SU-DHL-6 (cell line): ENCODE results near the gene FSIP1.

ENCODE experiments used
- H2AFZ ChIP-seq: fragments of 200-600 bp; sonication (generic); 2 replicates; pipeline ENCODE4 v1.6.1; 2014; ENCODE audit warnings: low read depth, mild to moderate bottlenecking, moderate library complexity, mixed read lengths, antibody characterized with exemption, low read length; ENCODE audit not compliant: severe bottlenecking
- H3F3A ChIP-seq: fragments of 200-600 bp; shearing (Covaris generic); 2 replicates; pipeline ENCODE4 v1.6.0; 2016; ENCODE audit warnings: antibody characterized with exemption, mild to moderate bottlenecking; ENCODE audit not compliant: insufficient read depth
- H3K27ac ChIP-seq: fragments of 200-600 bp; sonication (generic); 2 replicates; pipeline ENCODE4 v1.5.1; 2016; ENCODE audit warnings: low read depth, mild to moderate bottlenecking, low read length, moderate library complexity, mixed read lengths
- H3K27me3 ChIP-seq: fragments of 200-600 bp; sonication (generic), shearing (Covaris generic); 2 replicates; pipeline ENCODE4 v1.6.0; 2014; ENCODE audit warnings: mild to moderate bottlenecking, low read length
- H3K36me3 ChIP-seq: fragments of 200-600 bp; sonication (generic); 2 replicates; pipeline ENCODE4 v1.6.1; 2014; ENCODE audit warnings: mild to moderate bottlenecking, low read length, mixed read lengths
- H3K4me2 ChIP-seq: fragments of 300-600, 200-600 bp; shearing (Covaris generic), sonication (generic); 2 replicates; pipeline ENCODE4 v1.6.0; 2014; ENCODE audit warnings: low read length, low read depth, mild to moderate bottlenecking; ENCODE audit not compliant: poor library complexity, severe bottlenecking
- H3K4me3 ChIP-seq: fragments of 200-600 bp; sonication (generic); 2 replicates; pipeline ENCODE4 v1.5.1; 2014; ENCODE audit warnings: antibody characterized with exemption, low read length, mild to moderate bottlenecking, mixed read lengths; ENCODE audit not compliant: insufficient read depth, poor library complexity, severe bottlenecking
- H3K79me2 ChIP-seq: fragments of 200-600 bp; sonication (generic); 2 replicates; pipeline ENCODE4 v1.6.1; 2014; ENCODE audit warnings: mild to moderate bottlenecking, low read length, moderate library complexity; ENCODE audit not compliant: insufficient read depth
- H3K9ac ChIP-seq: fragments of 200-600 bp; sonication (generic); 2 replicates; pipeline ENCODE4 v1.7.0; 2014; ENCODE audit warnings: mild to moderate bottlenecking, low read length
- H3K9me2 ChIP-seq: fragments of 200-600 bp; sonication (generic); replicated peaks from 2 replicates; pipeline ENCODE4 v1.6.1; 2014; ENCODE audit warnings: low read length; ENCODE audit not compliant: insufficient read depth
- H3K9me3 ChIP-seq: fragments of 200-600 bp; sonication (generic); 2 replicates; pipeline ENCODE4 v1.6.1; 2014; ENCODE audit warnings: low read length, mixed read lengths; ENCODE audit not compliant: insufficient read depth
- H4K20me1 ChIP-seq: fragments of 200-600 bp; sonication (generic); 2 replicates; pipeline ENCODE4 v1.6.1; 2014; ENCODE audit warnings: low read depth, mild to moderate bottlenecking, antibody characterized with exemption, low read length, moderate library complexity, mixed read lengths
- EZH2phosphoT487 ChIP-seq: fragments of 200-600 bp; sonication (generic), shearing (Covaris generic); conservative IDR thresholded peaks from 2 replicates; pipeline ENCODE4 v1.6.1; 2018; ENCODE audit warnings: mild to moderate bottlenecking, antibody characterized with exemption, low read length, moderate library complexity, mixed read lengths
- TF ChIP-seq, protein P1 (sequence below): fragments of 200-600 bp; sonication (generic); IDR thresholded peaks from one replicate; pipeline ENCODE4 v1.5.1; 2017; ENCODE audit warnings: antibody characterized with exemption, mild to moderate bottlenecking, low read length, moderate library complexity; ENCODE audit not compliant: insufficient read depth, poor library complexity, severe bottlenecking

FSIP1 gene

DNA sequence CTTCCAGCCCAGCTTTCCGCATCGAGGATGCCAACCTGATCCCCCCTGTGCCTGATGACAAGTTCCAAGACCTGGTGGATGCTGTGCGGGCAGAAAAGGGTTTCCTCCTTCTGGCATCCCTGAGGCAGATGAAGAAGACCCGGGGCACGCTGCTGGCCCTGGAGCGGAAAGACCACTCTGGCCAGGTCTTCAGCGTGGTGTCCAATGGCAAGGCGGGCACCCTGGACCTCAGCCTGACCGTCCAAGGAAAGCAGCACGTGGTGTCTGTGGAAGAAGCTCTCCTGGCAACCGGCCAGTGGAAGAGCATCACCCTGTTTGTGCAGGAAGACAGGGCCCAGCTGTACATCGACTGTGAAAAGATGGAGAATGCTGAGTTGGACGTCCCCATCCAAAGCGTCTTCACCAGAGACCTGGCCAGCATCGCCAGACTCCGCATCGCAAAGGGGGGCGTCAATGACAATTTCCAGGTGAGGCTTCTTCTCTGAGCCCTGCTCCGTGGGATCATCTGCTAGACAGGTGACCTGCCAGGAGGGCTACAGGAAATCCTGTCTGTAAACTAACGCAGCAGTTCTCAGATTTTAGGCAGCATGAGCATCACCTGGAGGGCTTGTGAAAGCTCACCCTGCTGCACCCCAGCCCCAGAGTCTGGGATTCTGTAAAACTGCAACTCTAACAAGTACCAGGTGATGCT, 200.2 kb downstream of the FSIP1 start:
- no peaks in the 10 kb centered on the region for H3K9me2 ChIP-seq
- no peaks in the 10 kb centered on the region for H3F3A ChIP-seq
- no peak overlapping the region for H3K9ac ChIP-seq
- no peaks in the 10 kb centered on the region for H3K79me2 ChIP-seq
- no peaks in the 10 kb centered on the region for H3K36me3 ChIP-seq
- TF ChIP-seq, protein P1, sequence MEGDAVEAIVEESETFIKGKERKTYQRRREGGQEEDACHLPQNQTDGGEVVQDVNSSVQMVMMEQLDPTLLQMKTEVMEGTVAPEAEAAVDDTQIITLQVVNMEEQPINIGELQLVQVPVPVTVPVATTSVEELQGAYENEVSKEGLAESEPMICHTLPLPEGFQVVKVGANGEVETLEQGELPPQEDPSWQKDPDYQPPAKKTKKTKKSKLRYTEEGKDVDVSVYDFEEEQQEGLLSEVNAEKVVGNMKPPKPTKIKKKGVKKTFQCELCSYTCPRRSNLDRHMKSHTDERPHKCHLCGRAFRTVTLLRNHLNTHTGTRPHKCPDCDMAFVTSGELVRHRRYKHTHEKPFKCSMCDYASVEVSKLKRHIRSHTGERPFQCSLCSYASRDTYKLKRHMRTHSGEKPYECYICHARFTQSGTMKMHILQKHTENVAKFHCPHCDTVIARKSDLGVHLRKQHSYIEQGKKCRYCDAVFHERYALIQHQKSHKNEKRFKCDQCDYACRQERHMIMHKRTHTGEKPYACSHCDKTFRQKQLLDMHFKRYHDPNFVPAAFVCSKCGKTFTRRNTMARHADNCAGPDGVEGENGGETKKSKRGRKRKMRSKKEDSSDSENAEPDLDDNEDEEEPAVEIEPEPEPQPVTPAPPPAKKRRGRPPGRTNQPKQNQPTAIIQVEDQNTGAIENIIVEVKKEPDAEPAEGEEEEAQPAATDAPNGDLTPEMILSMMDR, result no peak
- TF ChIP-seq EZH2phosphoT487, result no peak
- H4K20me1 ChIP-seq, result no peaks in the 10 kb centered on the region
- no peak overlapping the region for H2AFZ ChIP-seq
- no peak overlapping the region for H3K27ac ChIP-seq
- H3K4me2 ChIP-seq, result no peak overlapping the region
- H3K4me3 ChIP-seq, result no peak overlapping the region
- no peaks in the 10 kb centered on the region for H3K9me3 ChIP-seq
- H3K27me3 ChIP-seq, result no peaks in the 10 kb centered on the region

DNA sequence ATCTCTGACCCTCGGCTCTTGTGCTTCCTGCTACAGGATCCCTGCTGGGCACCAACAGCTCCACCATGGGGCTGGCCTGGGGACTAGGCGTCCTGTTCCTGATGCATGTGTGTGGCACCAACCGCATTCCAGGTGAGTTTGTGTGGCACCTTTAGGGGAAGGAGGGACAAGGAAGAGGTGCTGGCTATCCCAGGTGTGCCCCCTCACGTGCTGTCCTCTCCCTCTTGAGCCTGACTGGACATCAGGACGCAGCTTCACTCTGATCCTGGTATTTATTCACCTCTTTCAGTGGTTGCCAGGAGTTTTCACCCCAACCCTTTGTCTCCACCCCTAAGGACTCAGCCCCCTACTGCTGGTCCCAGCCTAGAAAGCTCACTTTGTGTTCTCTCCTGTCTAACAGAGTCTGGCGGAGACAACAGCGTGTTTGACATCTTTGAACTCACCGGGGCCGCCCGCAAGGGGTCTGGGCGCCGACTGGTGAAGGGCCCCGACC, 200.8 kb downstream of the FSIP1 start:
- H3K4me2 ChIP-seq, result no peak overlapping the region
- H3K9me2 ChIP-seq, result no peaks in the 10 kb centered on the region
- H2AFZ ChIP-seq, result no peak overlapping the region
- H3K27me3 ChIP-seq, result no peaks in the 10 kb centered on the region
- H3K9me3 ChIP-seq, result no peaks in the 10 kb centered on the region
- TF ChIP-seq, protein P1, result no peak
- H3K79me2 ChIP-seq, result no peaks in the 10 kb centered on the region
- H3K36me3 ChIP-seq, result no peaks in the 10 kb centered on the region
- no peak overlapping the region for H3K27ac ChIP-seq
- H3K4me3 ChIP-seq, result no peak overlapping the region
- no peaks in the 10 kb centered on the region for H4K20me1 ChIP-seq
- no peak overlapping the region for H3K9ac ChIP-seq
- H3F3A ChIP-seq, result no peaks in the 10 kb centered on the region

DNA sequence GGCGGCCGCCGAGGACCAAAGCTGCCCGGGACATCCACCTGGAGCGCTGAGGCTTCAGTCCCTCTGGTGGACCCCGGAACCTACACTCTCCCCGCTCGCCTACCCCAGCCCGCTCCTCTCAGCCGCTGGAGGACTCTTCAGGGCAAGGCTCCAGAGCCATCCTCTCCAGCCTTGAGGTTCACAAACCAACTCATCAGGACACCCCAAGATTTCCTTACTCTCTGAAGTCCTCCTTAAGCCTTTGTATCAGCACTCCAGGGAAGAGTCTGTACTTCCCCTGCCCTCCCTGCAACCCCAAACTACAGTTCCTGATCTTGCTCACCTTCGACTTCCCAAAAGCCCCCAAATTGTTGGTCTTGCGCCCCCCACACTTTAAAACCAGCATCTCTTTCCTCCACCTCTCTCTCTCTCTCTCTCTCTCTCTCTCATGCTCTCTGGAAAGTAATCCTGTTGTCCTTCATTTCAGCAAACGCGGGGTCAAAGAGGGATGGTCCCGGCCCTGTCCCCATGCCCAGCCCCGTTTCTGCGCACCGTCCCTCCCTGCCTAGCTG, 201.3 kb downstream of the FSIP1 start:
- Histone ChIP-seq H3K4me3 (no peak overlapping the region), H3F3A (no peaks in the 10 kb centered on the region), H3K9ac (no peak overlapping the region), H3K27me3 (no peaks in the 10 kb centered on the region), H3K36me3 (no peaks in the 10 kb centered on the region), H4K20me1 (no peaks in the 10 kb centered on the region), H3K79me2 (no peaks in the 10 kb centered on the region), H3K4me2 (no peak overlapping the region), H3K9me2 (no peaks in the 10 kb centered on the region), H2AFZ (no peak overlapping the region), H3K27ac (no peak overlapping the region), H3K9me3 (no peaks in the 10 kb centered on the region)
- no peak for TF ChIP-seq EZH2phosphoT487
- TF ChIP-seq, protein P1, result no peak
